ENCODE measurements around the gene GPD2.
"Not testable (repeated sequence)": the region's sequence is repeated elsewhere in the genome, so short reads cannot be mapped to it uniquely, and the experiment has no call there.

The GPD2 gene

DNA sequence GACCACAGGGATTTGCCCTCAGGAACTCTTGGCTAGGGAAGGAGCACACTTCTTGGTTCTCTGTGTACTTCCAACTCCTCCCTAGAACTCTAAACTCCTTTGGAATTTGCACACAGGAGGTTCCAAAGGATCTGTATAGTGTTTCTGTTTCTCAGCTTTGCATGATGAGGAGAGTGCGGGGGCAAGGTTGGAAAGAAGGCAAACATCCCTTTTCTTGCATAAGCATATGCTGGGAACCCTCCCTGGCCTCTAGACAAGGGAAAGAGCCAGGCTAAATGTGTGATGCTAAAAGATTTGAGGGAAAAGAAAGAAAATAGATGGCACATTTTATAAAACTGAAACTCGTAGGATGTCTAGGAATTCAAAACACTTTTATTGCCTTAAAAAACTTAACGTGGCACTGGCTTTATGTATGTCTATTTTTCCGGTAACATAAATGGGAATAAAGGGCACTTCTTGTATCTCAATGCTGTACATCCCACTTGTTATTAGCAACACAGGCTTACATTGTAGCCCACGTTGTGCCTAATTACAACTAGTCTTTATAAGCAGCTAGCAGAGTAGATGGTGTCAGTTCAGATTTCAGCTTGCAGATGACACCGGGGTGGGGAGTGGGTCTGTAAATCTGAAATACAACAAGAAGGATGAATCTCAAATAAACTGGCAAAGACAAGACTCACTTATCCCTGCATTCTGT is 165.8 kb downstream of the GPD2 start:
- Histone ChIP-seq H3K9me3 (ENCODE audit: severe bottlenecking) (no peaks in the 10 kb centered on the region), H3K4me1 (ENCODE audit: insufficient read depth, poor library complexity, severe bottlenecking) (no peaks in the 10 kb centered on the region), H3K36me3 (ENCODE audit: low read depth) (no peaks in the 10 kb centered on the region), H3K4me3 (ENCODE audit: severe bottlenecking) (no peak overlapping the region), H3K27ac (ENCODE audit: poor library complexity, severe bottlenecking) (no peak overlapping the region), H3K27me3 (ENCODE audit: insufficient read depth, poor library complexity, severe bottlenecking) (no peaks in the 10 kb centered on the region)
- DNase-seq (ENCODE audit: low spot score) (no peak), ATAC-seq (ENCODE audit: low read depth) (no peak)
- TF ChIP-seq, protein P1, sequence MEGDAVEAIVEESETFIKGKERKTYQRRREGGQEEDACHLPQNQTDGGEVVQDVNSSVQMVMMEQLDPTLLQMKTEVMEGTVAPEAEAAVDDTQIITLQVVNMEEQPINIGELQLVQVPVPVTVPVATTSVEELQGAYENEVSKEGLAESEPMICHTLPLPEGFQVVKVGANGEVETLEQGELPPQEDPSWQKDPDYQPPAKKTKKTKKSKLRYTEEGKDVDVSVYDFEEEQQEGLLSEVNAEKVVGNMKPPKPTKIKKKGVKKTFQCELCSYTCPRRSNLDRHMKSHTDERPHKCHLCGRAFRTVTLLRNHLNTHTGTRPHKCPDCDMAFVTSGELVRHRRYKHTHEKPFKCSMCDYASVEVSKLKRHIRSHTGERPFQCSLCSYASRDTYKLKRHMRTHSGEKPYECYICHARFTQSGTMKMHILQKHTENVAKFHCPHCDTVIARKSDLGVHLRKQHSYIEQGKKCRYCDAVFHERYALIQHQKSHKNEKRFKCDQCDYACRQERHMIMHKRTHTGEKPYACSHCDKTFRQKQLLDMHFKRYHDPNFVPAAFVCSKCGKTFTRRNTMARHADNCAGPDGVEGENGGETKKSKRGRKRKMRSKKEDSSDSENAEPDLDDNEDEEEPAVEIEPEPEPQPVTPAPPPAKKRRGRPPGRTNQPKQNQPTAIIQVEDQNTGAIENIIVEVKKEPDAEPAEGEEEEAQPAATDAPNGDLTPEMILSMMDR (IDR thresholded peaks at IDR 0.05; ENCODE audit: poor library complexity, severe bottlenecking): no peak

GRCh38 chr2:156602552-156602933 is 166.4 kb downstream of the GPD2 start:
- TF ChIP-seq, protein P1 (IDR thresholded peaks at IDR 0.05; ENCODE audit: poor library complexity, severe bottlenecking): no peak
- DNase-seq (ENCODE audit: low spot score): no peak
- no peak for ATAC-seq (ENCODE audit: low read depth)
- no peak overlapping the region for H3K4me3 ChIP-seq (ENCODE audit: severe bottlenecking)
- no peaks in the 10 kb centered on the region for H3K27me3 ChIP-seq (ENCODE audit: insufficient read depth, poor library complexity, severe bottlenecking)
- no peaks in the 10 kb centered on the region for H3K4me1 ChIP-seq (ENCODE audit: insufficient read depth, poor library complexity, severe bottlenecking)
- H3K9me3 ChIP-seq (ENCODE audit: severe bottlenecking): no peaks in the 10 kb centered on the region
- H3K27ac ChIP-seq (ENCODE audit: poor library complexity, severe bottlenecking): no peak overlapping the region
- H3K36me3 ChIP-seq (ENCODE audit: low read depth): no peaks in the 10 kb centered on the region

DNA sequence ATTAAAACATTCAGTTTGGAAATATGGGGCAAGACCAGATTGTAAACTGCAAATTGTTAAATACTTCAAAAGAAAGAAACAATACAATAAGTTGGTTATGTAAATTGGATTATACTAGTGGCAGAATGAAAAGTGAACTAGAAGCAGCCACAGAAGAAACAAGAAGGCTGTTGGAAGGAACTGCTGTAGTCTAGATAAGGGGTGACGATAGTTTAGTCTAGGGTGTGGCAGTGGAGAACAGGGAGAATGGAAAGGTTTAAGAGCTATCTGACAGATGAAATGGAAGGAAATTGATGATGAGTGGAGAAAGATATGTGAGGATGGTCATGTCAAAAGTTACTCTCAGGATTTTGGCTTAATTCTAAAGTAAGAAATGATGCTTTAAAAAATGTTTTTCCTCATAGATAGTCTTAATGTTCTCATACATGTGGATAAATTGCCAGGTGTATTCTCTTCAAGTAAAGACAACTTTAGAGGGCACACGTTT is 179.7 kb downstream of the GPD2 start:
- ATAC-seq (ENCODE audit: low read depth) (no peak), DNase-seq (ENCODE audit: low spot score) (no peak)
- H3K4me3 ChIP-seq (ENCODE audit: severe bottlenecking): no peak overlapping the region
- no peak overlapping the region for H3K27ac ChIP-seq (ENCODE audit: poor library complexity, severe bottlenecking)
- no peaks in the 10 kb centered on the region for H3K27me3 ChIP-seq (ENCODE audit: insufficient read depth, poor library complexity, severe bottlenecking)
- no peaks in the 10 kb centered on the region for H3K4me1 ChIP-seq (ENCODE audit: insufficient read depth, poor library complexity, severe bottlenecking)
- no peaks in the 10 kb centered on the region for H3K36me3 ChIP-seq (ENCODE audit: low read depth)
- TF ChIP-seq, protein P1 (IDR thresholded peaks at IDR 0.05; ENCODE audit: poor library complexity, severe bottlenecking): no peak
- H3K9me3 ChIP-seq (ENCODE audit: severe bottlenecking): no peaks in the 10 kb centered on the region

DNA sequence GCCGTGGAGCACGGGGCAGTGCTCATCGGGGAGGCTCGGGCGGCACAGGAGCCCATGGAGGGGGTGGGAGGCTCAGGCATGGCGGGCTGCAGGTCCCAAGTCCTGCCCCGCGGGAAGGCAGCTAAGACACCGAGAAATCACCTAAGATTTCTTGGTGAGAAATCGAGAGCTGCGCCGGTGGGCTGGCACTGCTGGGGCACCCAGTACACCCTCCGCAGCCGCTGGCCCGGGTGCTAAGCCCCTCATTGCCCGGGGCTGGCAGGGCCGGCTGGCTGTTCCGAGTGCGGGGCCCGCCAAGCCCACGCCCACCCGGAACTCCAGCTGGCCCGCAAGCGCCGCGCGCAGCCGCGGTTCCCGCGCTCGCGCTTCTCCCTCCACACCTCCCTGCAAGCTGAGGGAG is 181.9 kb downstream of the GPD2 start:
- not testable (repeated sequence) for H3K36me3 ChIP-seq (ENCODE audit: low read depth); H3K27ac ChIP-seq (ENCODE audit: poor library complexity, severe bottlenecking); H3K4me3 ChIP-seq (ENCODE audit: severe bottlenecking); H3K27me3 ChIP-seq (ENCODE audit: insufficient read depth, poor library complexity, severe bottlenecking); DNase-seq (ENCODE audit: low spot score); H3K9me3 ChIP-seq (ENCODE audit: severe bottlenecking); ATAC-seq (ENCODE audit: low read depth); H3K4me1 ChIP-seq (ENCODE audit: insufficient read depth, poor library complexity, severe bottlenecking)

- no peak overlapping the region for H3K27ac ChIP-seq (ENCODE audit: poor library complexity, severe bottlenecking)
- H3K36me3 ChIP-seq (ENCODE audit: low read depth): no peaks in the 10 kb centered on the region
- no peak for ATAC-seq (ENCODE audit: low read depth)
- TF ChIP-seq, protein P1 (IDR thresholded peaks at IDR 0.05; ENCODE audit: poor library complexity, severe bottlenecking): no peak
- H3K4me1 ChIP-seq (ENCODE audit: insufficient read depth, poor library complexity, severe bottlenecking): no peaks in the 10 kb centered on the region
- no peak overlapping the region for H3K4me3 ChIP-seq (ENCODE audit: severe bottlenecking)
- H3K27me3 ChIP-seq (ENCODE audit: insufficient read depth, poor library complexity, severe bottlenecking): no peaks in the 10 kb centered on the region
- no peaks in the 10 kb centered on the region for H3K9me3 ChIP-seq (ENCODE audit: severe bottlenecking)
- no peak for DNase-seq (ENCODE audit: low spot score)
These were observed 182.9 kb downstream of the GPD2 start for GRCh38 chr2:156619021-156619539.
